GM12878 (cell line): ENCODE results near the gene GHRL.

Source experiments
- BMI1 ChIP-seq: fragments of 450-650 bp; IDR thresholded peaks from 2 replicates; pipeline ENCODE4 v1.6.1; 2016; ENCODE audit warnings: mild to moderate bottlenecking, moderate library complexity, borderline replicate concordance
- CHD4 ChIP-seq: fragments of 200-600 bp; sonication (generic); IDR thresholded peaks from 2 replicates; pipeline ENCODE4 v1.6.1; 2016; ENCODE audit warnings: mild to moderate bottlenecking
- CTCF ChIP-seq, 3 experiments: IDR thresholded peaks in 2 of 3; conservative IDR thresholded peaks in 1 of 3; 2 replicates each; pipeline ENCODE4 v1.5.1; 2011; ENCODE audit warnings: low read depth in 3 of 3, low read length in 3 of 3, mild to moderate bottlenecking in 3 of 3, control low read depth in 2 of 3, moderate library complexity in 2 of 3, inconsistent platforms in 1 of 3, mixed read lengths in 1 of 3; ENCODE audit not compliant: control insufficient read depth in 2 of 3, insufficient read depth in 1 of 3; ENCODE audit errors: extremely low read depth in 1 of 3
- E2F8 ChIP-seq: fragments of 450-650 bp; IDR thresholded peaks from 2 replicates; pipeline ENCODE4 v1.6.1; 2018; ENCODE audit warnings: mild to moderate bottlenecking, low read depth, moderate library complexity; ENCODE audit not compliant: partially characterized antibody
- ESRRA ChIP-seq: IDR thresholded peaks from 2 replicates; pipeline ENCODE4 v1.6.1; 2012; ENCODE audit warnings: mild to moderate bottlenecking, low read length, improper control_type of control experiment
- MEF2A ChIP-seq: IDR thresholded peaks from 2 replicates; pipeline ENCODE4 v1.6.1; 2011; ENCODE audit warnings: low read depth, mild to moderate bottlenecking, low read length, moderate library complexity; ENCODE audit not compliant: insufficient read depth
- NFXL1 ChIP-seq: fragments of 450-650 bp; IDR thresholded peaks from 2 replicates; pipeline ENCODE4 v1.6.1; 2017; ENCODE audit warnings: antibody characterized with exemption, mild to moderate bottlenecking, borderline replicate concordance
- RUNX3 ChIP-seq: IDR thresholded peaks from 2 replicates; pipeline ENCODE4 v1.6.1; 2012; ENCODE audit warnings: low read length, inconsistent platforms
- SMARCA5 ChIP-seq: fragments of 450-650 bp; IDR thresholded peaks from 2 replicates; pipeline ENCODE4 v1.6.1; 2017; ENCODE audit warnings: mild to moderate bottlenecking
- SRF ChIP-seq, 2 experiments: IDR thresholded peaks; 2 replicates each; pipeline ENCODE4 v1.6.1; 2011; ENCODE audit warnings: low read depth in 2 of 2, low read length in 2 of 2, mild to moderate bottlenecking in 1 of 2, moderate library complexity in 1 of 2
- SUZ12 ChIP-seq: fragments of 200-600 bp; sonication (generic); IDR thresholded peaks from one replicate; pipeline ENCODE4 v1.6.1; 2018; ENCODE audit warnings: antibody characterized with exemption, mild to moderate bottlenecking; ENCODE audit not compliant: unreplicated experiment
- TAF1 ChIP-seq: IDR thresholded peaks from 2 replicates; pipeline ENCODE4 v1.6.1; 2011; ENCODE audit warnings: mild to moderate bottlenecking, low read depth, low read length, borderline replicate concordance
- ZNF384 ChIP-seq: IDR thresholded peaks from 2 replicates; pipeline ENCODE4 v1.6.1; 2012; ENCODE audit warnings: low read depth, mild to moderate bottlenecking, low read length, improper control_type of control experiment, borderline replicate concordance

- TF ChIP-seq TAF1, result no peak
- no peak for TF ChIP-seq RUNX3
- no peak for TF ChIP-seq SUZ12
- no peak for TF ChIP-seq CHD4
- TF ChIP-seq E2F8, result no peak
- no peak for TF ChIP-seq SRF (IDR thresholded peaks at IDR 0.05; ENCODE audit: low read depth in 2 of 2, low read length in 2 of 2)
- no peak for TF ChIP-seq BMI1
- no peak for TF ChIP-seq SMARCA5
- no peak for TF ChIP-seq ESRRA
- TF ChIP-seq CTCF (IDR thresholded peaks at IDR 0.05 in 2 of 3, conservative IDR thresholded peaks at IDR 0.05 in 1 of 3; ENCODE audit: control insufficient read depth in 2 of 3, extremely low read depth in 1 of 3, insufficient read depth in 1 of 3, low read depth in 3 of 3, low read length in 3 of 3), result no peak
- no peak for TF ChIP-seq ZNF384
- no peak for TF ChIP-seq MEF2A
- no peak for TF ChIP-seq NFXL1
Observed at GRCh38 chr3:10315101-10315500, 22.4 kb upstream of the GHRL start.
